Myocyte (in vitro differentiated cells): ENCODE results near the gene RRAGC. TPM values are rescaled to one million over a fixed set of nuclear protein-coding genes. Genes with fewer than 3 reads are reported as not detected.
"Not testable (repeated sequence)": the region's sequence is repeated elsewhere in the genome, so short reads cannot be mapped to it uniquely, and the experiment has no call there.

Source experiments
- DNase-seq: peaks from one replicate; pipeline ENCODE4 v3.0.0-alpha.2; 2012; ENCODE audit warnings: low read depth
- total RNA-seq: library from RNA; depleted of rRNA; stranded (reverse); fragments of >200 nt; gene quantifications from 2 replicates; pipeline ENCODE4 v1.2.3, GENCODE V29; 2014

Gene RRAGC
- total RNA-seq, 1 donor from 2014 or later: 22.3 TPM

- DNase-seq: no peak
Measured at GRCh38 chr1:38817267-38818174, 42.1 kb downstream of the RRAGC start.

DNA sequence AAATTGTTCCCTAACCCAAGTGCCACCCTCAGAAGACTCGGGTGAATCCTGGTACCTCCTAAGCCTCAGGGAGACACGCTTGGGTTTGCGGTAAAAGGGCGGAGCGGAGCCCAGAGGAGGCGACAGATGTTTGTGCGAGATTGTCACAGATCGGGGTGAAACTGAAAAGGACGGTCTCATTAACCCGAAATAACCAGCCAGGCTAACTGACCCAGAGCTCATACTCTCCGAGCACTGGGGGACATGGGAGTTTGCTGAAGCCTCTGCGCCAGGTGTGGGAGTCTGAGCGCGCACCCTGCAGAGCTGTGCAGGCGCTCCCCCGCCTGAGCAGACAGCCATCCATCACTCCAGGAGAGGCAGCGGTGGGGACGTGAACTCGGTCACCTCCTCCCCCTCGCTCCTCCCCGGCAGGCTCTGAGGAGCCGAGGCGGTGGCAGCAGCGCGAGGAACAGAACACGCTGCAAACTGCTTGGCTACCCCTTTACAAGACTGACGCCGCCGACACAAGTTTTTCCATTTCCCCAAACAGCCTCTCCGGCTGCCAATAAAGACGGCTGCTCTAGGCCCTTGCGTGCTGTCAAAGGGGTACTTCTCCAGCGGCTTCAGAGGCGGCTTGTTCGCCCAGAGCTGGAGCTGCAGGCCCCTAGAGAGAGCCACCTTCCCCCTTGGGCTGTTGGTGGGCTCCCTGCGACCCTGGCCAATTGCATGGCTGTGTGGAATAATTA is 43.5 kb downstream of the RRAGC start:
- peak; percentile 21 for DNase-seq

GRCh38 chr1:38814984-38815464 is 44.5 kb downstream of the RRAGC start:
- DNase-seq: no peak

DNA sequence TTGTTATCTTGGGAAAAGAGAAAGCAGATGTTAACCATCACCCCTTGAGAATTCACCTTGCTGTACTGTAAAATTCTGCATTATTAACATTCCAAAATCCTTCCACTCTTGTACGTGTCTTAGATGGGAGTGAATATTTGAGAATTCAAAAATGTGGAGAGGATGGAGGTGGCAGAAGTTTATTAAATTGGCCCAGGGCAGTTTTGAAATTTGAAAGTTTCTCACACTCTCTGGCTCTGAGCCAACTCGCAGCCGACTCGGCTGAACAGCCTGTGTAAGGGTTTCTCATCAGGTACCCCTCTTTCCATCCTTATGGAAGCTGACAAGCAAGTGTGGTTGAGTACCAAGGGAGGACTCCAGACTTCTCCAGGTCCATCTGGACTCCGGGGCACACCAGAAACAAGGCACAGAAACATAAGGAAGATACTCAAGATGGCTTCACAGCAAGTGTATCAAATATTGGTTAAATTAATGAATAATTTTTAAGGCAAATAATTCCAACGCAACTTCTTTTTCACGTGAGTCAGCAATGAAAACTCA is 45.1 kb downstream of the RRAGC start:
- no peak for DNase-seq

- no peak for DNase-seq
Measured at GRCh38 chr1:38812981-38813380, 46.6 kb downstream of the RRAGC start.

DNA sequence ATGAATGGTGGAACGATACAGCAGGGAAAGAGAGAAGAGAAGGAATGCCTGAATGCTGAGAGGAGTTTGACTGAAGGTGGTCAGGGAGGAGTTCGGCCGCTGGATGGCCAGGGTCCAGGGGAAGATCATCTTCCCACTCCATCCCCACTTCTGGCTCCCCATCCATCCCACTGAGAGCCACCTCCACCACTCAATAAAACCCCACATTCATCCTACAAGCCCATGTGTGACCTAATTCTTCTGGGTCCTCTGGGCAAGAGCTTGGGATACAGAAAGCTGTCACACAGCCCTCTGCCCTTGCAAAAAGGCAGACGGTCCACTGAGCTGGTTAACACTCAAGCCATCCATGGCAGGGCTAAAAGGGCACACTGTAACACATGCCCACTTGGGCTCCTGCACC is 48.1 kb downstream of the RRAGC start:
- DNase-seq: not testable (repeated sequence)

DNA sequence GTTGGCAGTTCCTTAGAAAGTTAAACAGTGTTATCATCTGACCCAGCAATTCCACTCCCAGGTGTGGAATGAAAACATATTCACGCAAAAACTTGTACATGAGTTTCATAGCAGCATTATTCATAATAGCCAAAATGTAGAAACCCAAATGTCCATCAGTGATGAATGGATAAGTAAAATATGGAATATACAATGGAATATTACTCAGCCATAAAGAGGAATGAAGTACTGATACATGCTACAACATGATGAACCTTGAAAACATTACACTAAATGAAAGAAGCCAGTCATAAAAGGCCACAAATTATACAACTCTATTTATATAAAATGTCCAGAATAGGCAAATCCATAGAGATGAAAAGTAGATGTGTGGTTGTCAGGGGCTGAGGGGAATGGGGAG is 53.5 kb downstream of the RRAGC start:
- no peak for DNase-seq

DNA sequence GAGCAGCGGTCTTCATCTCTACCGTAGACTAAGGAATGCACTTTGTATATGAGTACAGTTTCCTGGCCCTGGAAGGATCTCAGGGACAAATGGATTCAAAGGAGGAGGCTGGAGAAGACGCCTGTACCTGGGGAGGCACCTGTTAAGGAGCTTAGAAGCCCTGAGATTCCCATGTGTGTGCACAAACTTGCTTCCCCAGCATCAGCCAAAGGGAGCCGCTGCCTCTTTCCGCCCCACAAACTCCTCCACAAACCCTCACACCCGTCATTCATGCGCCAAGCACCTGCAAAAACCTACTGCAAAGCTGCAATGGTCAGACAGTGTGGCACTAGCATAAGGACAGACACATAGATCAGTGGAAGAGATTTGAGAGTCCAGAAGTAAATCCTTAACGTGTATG is 54.5 kb downstream of the RRAGC start:
- DNase-seq: no peak

DNA sequence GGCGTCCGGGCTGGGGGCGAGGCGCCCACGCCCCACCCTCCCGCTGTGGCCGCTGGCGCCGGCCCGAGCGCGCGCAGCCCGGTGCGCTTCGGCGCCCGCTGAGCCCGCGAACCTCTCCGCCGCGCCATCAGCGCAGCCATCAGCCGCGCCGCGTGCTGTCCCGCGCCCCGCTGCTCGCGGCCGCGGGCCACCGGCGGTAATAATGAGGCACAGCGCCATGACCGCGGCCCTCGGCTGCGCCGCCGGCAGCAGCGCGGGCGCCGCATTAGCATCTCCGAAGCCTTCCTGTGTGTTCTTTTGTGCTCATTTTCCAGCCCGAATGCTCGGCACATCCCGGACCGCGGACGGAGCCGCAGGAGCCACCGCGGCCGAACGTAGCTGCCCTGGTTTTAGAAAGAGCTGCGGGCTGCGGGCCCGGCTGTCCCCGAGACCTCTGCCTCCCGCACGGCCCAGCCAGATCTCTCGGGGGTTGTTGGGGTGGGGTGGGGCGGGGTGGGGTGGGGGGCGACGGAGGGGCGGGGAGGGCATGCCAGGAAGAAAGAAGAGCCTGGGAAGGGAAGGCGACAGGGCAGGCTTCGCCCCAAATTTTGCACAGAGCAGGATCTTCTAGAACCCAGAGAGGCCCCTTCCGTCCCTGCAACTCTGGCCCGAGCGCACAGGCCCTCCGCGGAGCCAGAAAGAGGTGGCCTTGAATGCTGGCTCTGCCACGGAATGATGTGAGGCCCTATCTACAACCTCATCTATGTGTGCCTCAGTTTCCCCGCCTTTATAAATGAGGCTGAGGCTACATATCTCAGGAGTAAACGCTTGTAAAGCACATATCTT is 55.3 kb downstream of the RRAGC start:
- DNase-seq: no peak

GRCh38 chr1:38803647-38804046 is 55.9 kb downstream of the RRAGC start:
- peak; percentile 16 for DNase-seq

DNA sequence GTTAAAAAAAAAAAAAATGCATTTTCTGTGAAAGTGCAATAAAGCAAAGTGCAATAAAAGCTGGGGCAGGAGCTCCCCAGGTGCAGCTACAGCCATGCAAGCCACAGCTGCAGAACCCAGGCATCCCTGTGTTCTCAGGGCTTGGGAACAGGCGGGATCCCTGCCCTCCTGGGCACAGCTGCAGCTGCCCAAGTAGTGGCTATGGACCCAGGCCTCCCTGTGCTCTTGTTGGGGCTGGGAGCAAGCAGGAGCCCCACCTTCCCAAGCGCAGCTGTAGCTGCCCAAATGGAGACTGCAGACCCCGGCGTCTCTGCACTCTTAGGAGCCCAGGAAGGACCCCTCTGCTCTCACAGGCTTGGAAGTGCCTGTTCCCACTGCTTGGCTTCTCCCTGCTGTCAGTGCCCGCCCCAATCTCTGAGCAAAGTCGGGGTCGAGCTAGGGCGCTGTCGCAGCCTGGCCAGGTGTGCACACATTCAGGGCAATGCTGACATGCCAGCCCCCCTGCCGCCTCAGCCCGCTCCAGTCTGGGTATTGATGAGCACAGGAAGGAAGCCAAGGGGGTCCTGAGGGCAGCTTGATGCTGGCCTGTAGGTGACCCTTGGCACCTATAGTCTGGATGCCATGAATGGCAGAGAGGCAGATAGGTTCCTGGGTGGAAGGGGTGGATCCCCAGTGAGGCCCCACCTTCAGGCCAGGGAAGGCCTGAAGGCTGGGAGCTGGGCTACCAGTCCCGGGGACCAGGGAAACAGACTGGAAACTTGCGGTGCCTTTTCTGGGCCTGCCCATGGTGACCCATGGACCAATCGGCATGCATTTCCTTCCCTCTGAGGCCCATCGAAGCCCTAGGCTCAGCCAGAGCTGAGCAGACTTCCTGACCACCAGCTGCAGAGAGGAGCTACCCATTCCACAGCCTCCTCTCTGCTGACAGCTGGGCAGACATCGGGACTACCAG is 58.6 kb downstream of the RRAGC start:
- peak; percentile 31 for DNase-seq

DNA sequence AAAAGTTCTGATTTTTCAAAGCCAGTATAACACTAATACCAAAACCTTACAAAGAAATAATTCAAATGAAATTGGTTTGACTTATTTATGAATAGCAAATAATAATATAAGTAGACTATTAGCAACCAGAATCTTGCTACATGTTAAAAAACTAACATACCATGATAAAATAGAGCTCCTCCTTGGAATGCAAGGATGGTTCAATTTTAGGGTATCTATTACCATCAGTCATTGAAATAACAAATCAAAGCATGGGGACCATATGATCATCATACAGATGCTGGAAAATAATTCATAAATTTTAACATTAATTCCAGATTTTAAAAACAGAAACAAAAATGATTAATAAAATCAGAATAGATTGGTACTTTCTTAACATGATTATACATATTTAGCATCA is 66.3 kb downstream of the RRAGC start:
- DNase-seq: no peak

GRCh38 chr1:38791892-38792291 is 67.7 kb downstream of the RRAGC start:
- DNase-seq: no peak

- no peak for DNase-seq
Measured at GRCh38 chr1:38791164-38791515, 68.4 kb downstream of the RRAGC start.

DNA sequence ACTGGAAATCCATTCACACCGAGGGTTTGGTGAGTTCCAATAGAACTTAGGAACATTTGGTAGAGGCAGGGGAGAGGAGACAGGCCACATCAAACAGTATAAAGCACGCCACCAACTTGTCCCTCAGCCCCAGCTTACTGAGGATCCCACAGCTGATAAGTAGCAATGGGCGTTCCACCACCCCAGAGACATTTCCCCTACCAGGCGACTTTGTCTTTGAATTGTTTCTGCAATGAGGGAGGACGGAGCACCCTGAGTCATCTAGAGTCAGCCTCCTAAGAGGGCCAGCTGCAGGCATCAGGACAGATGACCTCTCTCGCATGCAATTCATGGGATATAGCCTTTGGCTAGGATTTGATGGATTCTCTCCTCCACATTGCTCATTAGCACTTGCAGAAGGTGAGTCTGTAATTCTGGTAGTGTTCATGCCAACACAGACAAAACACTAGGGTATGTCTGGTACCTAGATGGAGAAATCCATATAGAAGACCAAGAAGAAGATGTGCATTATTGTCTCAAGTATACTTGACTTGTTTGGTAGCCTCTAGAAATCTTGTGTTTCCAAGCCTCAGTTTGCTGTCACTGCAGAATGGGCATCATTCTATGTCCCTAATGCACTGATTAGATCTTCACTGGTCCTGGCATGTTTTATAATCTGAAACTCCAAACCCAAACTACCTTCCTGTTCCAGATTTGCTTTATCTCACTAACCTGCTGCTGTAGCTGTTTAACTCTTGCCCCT is 69.0 kb downstream of the RRAGC start:
- DNase-seq: no peak

DNA sequence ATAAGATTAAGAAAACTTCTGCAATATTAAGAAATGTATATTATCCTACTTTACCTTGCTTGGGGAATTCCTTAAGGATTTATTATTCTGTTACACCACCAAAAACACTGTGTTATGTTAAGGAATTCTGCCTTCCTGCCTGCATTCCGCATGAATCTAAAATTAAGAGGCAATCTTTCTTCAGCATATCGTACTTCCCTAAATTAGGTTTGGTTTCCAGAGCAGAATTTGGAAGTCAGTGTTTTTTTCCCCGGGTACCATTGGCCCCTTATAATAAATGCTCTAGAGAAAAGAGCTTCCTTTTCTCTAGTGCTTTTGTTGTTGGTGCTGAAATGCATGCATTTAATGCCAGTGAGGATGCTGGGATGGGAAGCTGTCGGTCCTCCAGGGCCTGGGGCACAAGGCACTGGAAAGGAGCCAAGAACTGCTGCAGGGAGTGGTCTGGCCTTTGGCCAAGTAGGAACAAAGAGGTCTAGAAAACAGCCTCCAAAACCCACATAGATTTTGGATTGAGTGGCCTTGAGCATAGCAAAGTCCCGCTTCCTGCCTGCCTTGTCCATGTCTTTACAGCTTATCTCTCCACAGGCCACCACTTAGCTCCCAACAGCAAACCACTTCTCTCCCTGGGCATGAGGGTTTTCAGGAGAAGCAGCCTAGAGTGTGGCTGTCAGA is 69.9 kb downstream of the RRAGC start:
- DNase-seq: peak; percentile 18

GRCh38 chr1:38788341-38789336 is 70.9 kb downstream of the RRAGC start:
- no peak for DNase-seq
